Measurements from ENCODE around the gene NAXD.

- no peak for TF ChIP-seq CTCF (IDR thresholded peaks at IDR 0.05; ENCODE audit: insufficient read depth, low read depth, low read length)
- no peak for TF ChIP-seq EZH2 (IDR thresholded peaks at IDR 0.05; ENCODE audit: insufficient read depth, low read length)
Observed at GRCh38 chr13:110572778-110573118, 42.6 kb upstream of the NAXD start.
